GM19035 (cell line): Measurements from ENCODE around the gene FAM131C.
"Not testable (repeated sequence)": the region's sequence is repeated elsewhere in the genome, so short reads cannot be mapped to it uniquely, and the experiment has no call there.

Experiments used
- ATAC-seq: cut with Tn5 transposase; IDR thresholded peaks from one replicate; pipeline ENCODE4 v1.9.1; 2021; ENCODE audit not compliant: unreplicated experiment

FAM131C gene

DNA sequence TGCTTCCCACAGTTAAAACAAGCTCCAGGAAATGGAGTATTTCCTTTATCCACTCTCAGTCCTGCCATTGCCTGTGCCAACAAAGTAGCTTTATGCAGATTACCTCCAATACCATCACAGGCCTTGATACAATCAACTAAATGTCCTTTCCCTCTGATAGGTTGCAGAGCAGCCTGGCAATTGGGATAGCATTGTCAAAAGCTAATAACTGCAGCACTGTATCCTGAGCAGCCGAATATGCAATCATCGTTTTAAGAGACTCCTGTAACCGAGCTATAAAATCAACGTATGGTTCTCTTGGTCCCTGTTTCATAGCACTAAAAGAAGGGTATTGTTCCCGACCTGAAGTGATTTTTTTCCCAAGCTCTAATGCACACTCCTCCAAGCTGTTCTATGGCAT is 33.6 kb upstream of the FAM131C start:
- not testable (repeated sequence) for ATAC-seq

DNA sequence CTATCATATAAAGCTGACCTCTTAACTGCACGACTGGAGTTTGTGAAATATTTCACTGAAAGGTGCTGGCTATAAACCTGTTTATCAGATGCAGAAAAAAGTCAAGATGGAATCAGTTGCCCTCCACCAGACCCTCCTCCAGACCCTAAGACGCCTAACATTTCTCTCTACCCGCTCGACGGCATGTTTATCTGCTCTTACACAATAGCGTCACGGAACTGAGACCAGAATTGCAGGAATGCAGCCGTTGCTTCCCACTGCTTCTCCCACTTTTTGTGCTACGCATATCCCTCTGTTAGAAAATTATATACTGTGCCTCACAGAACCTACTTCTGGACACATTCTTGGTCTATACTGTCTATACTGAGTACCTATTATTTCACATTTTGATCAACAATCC is 28.2 kb upstream of the FAM131C start:
- no peak for ATAC-seq

DNA sequence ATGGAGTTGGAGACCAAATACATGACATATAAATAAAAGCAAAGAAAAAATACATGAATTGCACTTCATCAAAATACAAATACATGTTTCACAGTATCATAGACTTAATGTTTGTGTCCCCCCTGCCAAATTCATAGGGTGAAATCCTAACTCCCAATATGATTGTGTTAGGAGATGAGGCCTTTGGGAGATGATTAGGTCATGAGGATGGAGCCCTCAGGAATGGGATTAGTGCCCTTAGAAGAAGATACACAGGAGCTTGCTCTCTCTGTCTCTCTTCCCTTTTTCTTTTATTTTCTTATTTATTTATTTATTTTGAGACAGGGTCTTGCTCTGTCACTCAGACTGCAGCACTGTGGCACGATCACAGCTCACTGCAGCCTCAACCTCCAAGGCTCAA is 26.0 kb upstream of the FAM131C start:
- no peak for ATAC-seq

DNA sequence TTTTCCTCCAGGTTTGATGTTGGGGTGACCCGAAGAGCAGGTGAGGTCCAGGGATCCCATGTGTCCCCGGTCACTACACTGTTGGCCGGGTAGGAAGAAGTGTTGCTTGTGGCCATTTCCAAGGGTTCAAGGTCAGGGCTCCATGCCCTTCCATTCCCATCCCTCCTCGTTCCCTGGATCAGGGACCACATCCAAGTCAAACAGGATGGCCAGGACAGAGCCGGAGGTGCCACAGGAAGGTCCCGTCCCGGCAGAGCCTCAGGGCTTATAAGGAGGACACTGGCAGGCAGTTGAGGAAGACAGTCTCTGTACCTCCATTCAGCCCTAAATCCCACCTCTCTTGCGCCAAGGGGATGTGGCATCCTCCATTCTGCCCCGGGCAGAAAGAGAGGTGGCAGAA is 22.0 kb upstream of the FAM131C start:
- no peak for ATAC-seq

DNA sequence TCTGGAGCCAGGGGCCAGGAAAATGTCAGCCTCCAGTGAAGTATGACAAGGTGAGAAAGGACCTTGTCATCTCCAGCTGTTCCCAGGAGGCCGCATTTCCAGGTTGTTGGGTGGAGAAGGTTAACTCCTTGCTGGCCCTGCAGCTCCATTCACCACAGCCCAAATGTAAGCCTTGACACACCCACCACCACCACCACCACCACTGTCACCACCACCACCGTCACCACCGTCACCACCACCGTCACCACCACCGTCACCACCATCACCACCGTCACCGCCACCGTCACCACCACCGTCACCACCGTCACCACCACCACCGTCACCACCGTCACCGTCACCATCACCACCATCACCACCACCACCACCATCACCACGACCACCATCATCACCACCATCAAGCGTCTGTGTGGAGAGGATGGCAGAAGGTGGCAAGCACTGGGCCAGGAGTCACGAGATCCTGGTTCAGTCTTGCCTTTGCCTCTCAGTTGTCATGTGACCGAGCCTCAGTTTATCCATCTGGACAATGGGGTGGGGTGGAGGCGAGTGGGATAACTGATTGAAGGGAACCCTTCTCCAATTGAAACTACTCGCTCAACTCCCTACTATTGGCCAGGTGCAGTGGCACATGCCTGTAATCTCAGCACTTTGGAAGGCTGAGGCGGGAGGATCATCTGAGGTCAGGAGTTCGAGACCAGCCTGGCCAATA is 21.2 kb upstream of the FAM131C start:
- ATAC-seq = no peak

DNA sequence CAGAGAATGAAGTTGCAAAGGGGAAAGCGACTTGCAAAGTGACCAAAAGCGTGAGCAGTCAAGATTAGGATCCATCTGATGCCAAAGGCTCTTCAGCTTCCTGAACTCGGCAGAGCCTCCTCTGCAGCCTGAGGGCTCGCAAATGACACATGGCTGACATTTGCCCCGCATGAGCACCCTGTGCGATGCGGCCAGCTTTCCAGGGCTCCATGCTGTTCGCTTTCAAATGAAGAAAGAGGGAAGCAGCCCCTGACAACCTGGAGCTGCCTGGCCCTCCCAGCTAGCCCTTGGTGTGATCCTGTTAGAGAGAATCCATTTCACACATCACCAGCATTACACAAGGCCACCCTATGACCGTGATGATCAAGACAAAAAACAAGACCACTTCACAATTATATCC is 20.2 kb upstream of the FAM131C start:
- ATAC-seq = no peak

DNA sequence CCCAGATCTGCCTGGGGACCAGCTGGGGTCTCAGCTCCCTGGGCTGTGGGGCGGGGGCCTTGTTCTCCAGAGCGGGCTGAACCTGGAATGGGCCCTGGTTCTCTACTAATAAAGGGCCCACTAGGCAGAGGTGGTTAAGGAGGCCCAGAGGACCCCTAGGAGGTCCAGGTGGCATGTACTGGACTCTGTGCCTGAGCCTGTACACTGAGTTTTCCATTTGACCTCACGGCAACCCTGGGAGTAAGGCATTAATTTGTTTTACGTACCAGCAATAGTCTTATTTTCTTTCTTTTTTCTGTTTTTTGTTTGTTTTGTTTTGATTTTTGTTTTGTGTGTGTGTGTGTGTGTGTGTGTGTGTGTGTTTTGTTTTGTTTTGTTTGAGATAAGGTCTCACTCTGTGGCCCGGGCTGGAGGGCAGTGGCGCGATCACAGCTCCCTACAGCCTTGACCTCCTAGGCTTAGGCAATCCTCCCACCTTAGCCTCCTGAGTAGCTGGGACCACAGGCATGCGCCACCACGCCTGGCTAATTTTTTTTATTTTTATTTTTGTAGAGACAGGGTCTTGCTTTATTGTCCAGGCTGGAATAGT is 19.6 kb upstream of the FAM131C start:
- ATAC-seq = no peak

DNA sequence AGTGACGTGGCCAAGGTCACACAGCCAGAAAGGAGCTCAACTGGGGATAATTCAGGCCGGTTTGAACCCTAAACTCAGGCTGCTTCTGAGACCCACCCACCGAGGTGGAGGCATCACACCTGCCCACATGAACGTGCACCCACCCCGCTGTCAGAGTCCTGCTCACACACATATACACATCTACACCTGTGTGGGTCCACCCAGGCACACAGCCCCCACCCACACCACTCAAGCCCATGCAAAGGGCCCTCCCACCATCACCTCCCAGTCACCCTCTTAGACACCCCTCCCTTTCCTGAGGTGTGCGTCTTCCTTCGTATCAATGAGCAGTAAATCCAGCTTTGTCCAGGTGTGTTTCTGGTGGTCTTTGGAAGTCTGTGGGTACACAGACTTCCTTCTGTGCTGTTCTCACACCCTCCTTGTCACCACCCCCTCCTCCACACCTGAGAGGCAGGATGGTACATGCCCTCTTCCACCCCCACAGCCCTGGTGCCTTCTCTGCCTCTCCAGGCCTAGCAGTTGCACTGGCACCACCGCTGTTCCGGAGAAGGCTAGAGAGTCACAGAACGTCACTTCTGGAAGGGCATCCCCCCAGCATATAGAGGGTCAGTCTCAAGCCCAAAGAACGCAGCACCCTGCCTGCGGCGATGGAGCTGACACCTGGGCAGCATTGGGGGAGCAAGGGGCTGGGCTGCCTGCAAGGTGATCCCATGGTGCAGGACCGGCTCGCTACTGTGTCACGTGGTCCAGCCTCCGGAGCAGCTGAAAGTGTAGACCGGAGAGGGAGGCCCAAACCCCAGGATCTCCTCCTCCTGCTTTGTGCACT is 18.9 kb upstream of the FAM131C start:
- no peak for ATAC-seq

DNA sequence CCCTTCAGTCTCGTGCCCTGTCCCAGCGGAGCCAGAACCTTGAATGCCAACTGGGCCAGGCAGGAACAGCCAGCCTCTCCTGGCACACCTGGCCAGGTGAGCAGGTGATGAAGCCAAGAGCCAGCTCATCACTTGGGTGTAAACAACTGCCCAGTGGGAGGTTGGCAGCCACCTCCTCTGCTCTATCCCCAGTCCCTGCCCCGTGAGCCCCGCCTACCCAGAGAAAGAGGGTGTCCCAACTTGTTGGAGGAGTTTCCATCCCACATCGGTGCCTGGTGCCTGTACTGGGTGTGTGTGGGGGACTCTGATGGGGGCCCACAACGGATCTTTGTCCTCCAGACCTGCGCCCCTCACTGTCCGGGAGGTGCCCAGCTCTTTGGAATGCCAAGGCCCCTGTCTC is 17.8 kb upstream of the FAM131C start:
- ATAC-seq = no peak

DNA sequence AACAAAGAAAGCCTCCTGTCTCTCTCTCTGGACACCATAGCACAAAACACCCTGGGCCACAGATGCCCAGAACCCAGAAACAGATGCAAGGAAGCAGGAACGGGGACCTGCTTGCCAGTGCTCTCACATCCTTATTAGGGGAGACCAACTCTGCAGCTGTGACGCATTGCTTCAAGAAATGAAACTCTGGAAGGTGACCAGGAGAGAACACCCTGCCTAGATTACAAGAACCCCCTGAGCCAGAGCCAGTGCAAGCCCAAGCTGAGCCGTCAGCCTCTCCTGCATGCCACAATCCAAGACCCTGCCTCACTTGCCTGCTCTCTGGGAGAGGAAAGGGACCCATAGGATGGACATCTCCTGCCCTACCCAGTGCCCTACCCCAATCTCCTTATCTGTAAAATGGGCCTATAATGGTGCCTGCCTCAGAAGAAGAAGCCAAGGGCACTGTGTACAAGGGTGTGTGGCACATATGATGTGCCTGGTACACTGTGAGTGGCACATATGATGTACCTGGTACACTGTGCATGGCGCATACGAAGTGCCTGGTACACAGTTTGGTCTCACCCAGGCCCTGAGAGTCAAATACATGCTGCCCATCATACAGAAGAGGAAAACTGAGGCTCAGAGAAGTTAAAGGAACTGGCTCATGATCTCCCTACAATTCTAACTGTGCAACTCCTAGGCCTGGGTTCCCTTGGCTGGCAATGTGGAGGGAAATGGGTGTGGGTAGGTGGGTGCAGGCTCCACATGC is 16.8 kb upstream of the FAM131C start:
- no peak for ATAC-seq

DNA sequence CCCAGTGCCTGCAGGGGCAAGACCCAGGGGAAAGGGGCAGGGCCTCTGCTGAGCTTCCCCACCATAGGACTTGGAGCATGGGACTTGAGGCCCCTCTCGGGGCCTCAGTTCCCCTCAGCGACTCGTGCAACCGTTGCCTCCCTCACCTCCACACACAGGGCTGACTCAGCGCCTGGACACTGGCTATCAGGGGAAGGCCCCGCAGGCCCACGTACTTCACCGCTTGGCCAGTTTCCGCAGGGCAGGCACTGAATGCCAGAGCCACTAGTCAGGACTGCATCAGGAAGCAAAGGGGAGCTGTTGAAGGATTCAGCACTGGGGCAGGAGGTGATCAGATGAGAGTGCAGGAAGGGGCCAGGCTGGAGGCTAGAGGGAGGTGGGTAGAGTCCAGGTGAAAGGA is 15.5 kb upstream of the FAM131C start:
- ATAC-seq = no peak

DNA sequence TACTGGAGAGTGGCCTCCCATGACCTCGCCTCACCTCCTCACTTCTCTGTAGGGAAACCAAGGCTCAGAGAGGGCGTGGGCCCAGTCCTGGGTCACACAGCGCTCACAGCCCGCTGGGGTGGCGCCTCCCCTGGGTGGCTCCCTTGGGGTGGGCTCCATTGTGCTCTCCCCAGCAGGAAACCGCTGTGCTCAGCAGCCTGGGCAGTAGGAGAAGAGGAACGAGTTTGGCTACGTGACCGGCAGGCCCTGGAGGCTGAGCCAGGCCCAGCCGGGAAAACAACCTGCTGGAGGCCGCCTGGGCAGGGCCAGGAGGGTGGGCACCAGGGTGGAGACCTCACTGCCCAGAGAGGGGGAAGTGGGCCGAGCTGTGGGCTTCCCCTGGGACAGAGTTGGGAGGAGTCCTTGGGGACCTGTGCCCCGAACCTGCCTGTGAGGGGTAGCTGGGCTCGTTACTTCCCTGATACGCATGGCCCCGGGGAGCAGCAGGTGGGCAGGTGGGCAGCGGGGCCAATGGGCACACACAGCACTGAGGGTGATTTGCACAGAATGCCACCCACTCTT is 15.0 kb upstream of the FAM131C start:
- ATAC-seq = no peak

DNA sequence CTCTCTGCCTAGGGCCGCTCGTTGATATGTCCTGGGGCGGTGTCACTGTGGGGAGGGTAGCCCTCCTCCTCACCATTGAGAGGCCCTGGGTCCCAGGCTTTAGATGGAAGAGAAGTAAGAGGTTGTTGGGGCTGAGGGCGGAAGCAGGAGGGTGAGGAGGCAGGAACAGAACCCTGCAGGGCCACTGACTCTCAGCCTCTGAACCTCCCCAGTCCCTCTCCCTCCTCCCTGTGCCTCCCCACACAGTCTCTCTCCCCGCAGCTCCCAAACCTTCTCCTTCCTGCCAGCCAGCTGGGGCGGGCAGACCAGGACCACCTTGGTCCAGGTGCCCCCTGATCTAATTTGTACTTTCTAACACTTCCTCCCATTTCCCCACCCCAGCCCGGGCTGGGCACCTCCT is 14.3 kb upstream of the FAM131C start:
- no peak for ATAC-seq

DNA sequence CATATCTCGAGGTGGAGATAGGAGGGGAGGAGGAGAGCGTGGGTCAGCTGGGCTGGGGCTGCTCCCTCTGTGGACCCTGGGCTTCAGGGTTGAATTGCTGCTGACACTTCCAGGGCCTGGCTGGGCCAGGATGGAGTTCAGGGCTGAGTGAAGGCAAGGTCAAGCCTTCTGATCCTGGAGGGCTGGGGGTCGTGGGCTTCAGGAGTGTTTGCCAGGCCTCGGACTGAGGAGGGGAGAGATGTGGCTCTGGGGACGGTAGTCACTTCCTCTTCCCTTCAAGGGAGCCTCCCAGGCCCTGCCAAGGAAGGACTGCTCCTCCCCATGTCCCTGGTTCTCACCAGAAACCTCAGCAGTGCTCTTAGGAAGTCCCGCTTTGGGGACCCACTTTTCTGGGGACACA is 12.1 kb upstream of the FAM131C start:
- no peak for ATAC-seq

DNA sequence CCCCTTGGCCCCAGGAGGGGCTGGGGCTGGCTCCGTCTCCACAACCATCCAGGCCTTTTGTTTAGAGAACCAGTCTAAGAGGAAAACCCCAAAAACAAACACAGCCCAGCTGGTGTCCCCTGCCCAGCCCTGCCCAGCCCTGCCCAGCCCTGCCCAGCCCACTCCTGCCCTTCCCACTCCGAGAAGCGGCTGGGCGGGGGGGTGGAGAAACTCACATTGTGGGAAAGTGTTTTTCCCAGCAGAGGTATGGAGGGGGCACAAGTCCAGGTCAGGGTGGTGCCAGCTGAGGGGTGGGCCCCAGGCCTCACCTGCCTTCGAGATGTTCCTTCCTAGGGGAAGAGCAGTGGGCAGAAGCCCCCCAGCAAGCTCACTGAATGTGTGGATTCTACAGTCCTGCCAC is 10.0 kb upstream of the FAM131C start:
- no peak for ATAC-seq

DNA sequence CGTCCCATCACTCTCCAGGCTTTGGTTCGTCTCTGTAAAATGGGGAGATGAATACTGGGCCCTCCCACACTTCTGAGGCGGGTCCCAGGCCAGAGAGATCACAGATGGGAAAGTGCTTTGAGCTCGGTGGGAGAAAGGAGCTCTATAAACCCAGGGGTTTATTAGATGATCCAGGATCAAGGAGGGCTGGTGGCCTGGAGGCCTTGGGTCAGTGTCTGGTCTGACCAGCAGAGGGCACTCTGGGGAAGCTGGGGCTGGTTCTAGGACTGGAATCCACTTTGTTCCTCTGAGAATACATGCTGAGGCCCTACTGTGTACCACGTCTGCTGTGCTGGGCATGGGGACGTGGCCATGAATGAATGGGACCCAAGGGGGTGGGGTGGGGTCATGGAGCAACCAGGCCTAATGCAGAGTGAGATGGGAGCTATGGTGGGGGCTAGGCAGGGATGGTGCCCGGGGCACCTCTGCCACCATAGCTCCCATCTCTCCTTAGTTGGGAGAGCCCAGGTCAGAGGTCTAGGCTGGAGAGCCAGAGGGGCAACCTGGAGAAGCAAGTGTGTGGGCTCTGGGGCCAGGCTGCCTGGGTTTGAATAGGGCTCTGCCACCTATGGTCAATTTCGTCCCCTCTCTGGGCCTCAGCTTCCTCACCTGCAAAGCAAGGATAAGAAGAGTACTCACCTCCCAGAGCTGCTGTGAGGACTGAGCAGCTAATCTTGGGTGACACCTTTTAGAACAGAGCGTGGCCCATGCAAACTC is 9.0 kb upstream of the FAM131C start:
- no peak for ATAC-seq

DNA sequence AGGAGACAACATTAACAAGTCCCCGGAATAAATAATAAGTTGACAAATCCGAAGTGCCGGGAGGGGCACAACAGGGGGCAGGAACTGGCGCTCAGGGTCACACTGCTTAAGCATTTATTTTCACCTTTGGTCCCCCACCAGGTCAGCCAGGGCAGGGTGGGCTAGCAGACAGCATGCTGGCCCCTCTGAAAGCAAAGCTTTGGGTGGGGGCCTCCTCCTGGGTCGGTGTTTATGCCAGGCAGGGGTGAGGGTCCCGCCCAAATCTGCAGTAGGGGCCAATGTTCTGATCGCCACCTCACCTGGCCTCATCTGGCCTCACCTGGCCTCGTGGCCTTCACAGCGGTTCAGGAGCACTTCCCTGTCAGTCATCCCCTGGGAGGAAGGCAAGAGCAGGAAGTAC is 8.2 kb upstream of the FAM131C start:
- ATAC-seq = no peak

DNA sequence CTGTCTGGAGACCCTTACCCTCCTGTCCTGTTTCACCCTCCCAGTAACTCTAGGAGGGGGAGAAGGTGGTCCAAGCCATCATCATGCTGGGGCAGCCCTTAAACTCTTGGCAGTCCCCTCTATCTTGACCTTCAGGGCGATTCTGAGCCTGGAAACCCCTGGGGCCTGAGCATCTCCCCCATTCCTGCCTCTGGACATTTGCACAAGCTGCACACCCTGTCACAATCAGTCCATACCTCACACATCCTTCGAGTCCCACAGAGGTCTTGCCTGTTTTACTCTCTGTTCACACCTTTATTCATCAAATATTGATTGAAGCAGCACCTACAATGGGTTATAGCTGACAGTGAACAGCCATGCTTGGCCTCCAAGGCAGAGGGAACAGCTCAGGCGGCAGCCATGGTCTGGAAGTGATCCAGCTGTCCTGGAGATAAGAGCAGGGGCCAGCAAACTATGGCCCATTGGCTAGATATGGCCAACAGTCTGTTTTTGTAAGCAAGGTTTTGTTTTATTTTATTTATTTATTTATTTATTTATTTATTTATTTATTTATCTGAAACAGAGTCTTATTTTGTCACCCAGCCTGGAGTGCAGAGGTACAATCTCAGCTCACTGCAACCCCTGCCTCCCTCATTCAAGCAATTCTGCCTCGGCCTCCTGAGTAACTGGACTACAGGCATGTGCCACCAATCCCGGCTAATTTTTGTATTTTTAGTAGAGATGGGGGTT is 7.1 kb upstream of the FAM131C start:
- no peak for ATAC-seq

DNA sequence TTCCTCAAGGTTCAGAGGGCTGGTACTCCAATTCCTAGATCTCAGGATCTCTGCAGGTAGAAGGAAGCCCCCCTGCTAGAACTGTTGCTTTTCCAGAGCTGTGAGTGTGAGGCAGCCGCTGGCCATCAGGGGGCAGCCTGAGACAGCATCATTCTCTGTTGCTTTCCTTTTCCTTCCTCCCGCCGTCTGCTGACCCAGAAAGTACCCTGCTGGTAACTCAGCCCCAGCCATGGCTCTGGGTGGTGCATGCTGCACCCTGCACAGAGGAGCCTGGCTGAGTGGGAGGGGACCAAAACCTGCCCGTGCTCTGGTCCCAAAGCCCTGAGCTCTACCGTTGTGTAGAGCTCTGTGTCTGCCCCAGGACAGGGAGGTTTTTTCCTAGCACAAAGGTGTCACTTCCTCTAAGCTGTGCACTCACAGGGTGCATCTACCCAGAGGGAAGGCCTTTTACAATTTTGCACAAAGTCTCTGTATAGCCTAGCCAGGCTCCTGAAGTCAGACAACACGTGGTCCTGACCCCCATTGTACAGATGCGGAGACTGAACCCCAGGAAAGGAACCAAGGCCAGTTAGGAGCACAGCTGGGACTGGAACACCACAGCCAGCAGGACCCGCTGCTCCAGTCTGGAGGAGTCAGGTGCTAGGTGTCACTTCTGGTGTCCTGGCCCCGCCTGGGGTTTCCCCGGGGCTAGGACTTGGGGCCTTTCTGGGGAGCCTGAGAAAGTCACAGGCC is 5.6 kb upstream of the FAM131C start:
- no peak for ATAC-seq
